GM12873 (cell line): ENCODE measurements around the gene CAPN3.

ENCODE experiments used
- TF ChIP-seq, protein P1 (sequence below): IDR thresholded peaks from 2 replicates; pipeline ENCODE4 v1.5.1; 2012; ENCODE audit warnings: low read depth, mild to moderate bottlenecking, moderate library complexity, low read length, control low read depth; ENCODE audit not compliant: insufficient read depth; ENCODE audit errors: missing control alignments

The CAPN3 gene

DNA sequence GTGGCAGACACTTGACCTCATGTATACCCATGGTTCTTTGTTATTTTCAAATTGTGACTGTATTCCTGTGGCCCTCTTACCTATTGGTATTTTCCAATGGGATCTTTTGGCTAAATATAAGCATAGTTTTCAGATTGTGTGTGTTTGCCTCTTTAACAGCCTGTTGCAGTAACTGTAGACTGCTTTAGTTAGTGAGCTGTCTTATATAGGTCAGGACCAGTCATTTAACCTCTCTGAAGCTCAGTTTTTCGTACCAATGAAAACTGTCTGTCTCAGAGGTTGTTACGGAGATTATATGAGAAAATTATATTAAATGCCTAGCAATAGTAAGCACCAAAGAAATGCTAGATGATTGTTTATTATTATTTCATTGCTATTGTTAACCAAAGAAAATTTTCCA lies 29.3 kb upstream of the CAPN3 start:
- TF ChIP-seq, protein P1, sequence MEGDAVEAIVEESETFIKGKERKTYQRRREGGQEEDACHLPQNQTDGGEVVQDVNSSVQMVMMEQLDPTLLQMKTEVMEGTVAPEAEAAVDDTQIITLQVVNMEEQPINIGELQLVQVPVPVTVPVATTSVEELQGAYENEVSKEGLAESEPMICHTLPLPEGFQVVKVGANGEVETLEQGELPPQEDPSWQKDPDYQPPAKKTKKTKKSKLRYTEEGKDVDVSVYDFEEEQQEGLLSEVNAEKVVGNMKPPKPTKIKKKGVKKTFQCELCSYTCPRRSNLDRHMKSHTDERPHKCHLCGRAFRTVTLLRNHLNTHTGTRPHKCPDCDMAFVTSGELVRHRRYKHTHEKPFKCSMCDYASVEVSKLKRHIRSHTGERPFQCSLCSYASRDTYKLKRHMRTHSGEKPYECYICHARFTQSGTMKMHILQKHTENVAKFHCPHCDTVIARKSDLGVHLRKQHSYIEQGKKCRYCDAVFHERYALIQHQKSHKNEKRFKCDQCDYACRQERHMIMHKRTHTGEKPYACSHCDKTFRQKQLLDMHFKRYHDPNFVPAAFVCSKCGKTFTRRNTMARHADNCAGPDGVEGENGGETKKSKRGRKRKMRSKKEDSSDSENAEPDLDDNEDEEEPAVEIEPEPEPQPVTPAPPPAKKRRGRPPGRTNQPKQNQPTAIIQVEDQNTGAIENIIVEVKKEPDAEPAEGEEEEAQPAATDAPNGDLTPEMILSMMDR, result no peak

DNA sequence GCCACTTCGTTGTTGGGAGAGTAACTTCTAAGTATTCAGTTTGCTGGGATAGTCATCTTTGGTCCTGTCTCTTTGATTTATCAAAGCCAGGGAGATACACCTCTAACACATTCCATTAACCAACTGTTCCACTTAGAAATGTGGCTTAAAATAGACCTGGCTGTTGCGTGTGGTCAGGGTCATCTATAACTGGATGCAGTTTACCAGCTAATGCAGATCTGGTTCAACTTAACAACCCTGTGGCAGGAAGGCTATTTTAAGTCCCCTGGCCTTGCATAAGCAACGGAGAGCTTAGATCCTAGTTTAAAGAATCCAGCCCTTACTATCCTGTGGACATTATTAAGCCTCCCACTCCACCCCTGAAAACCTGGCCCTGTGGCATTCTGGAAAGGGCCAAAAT lies 28.1 kb upstream of the CAPN3 start:
- TF ChIP-seq, protein P1, result no peak

DNA sequence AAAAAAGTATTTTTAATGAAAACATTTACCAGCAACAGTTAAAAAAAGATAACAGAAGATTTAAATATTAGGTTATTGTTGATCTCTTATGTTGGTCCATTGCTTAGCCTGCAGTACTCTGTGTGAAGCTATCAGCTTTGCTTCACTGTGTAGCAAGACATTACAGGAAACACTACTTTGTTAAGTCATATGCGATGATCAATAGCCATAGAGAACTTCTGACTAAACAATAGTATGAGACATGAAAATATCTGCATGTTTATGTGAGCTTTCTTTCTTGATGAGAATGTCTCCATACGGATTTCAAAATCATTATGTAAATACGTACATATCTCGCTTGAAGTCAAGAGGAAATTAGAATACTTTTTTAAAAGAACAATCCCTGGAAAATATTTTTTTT lies 27.0 kb upstream of the CAPN3 start:
- TF ChIP-seq, protein P1, result no peak

DNA sequence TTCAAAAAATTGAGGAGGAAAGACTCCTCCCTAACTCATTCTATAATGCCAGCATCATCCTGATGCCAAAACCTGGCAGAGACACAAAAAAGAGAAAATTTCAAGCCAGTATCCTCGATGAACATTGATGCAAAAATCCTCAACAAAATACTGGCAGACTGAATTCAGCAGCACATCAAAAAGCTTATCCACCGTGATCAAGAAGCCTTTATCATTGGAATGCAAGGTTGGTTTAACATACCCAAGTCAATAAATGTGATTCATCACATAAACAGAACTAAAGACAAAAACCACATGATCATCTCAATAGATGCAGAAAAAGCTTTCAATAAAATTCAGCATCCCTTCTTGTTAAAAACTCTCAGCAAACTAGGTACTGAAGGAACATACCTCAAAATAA lies 24.2 kb upstream of the CAPN3 start:
- TF ChIP-seq, protein P1, result no peak

DNA sequence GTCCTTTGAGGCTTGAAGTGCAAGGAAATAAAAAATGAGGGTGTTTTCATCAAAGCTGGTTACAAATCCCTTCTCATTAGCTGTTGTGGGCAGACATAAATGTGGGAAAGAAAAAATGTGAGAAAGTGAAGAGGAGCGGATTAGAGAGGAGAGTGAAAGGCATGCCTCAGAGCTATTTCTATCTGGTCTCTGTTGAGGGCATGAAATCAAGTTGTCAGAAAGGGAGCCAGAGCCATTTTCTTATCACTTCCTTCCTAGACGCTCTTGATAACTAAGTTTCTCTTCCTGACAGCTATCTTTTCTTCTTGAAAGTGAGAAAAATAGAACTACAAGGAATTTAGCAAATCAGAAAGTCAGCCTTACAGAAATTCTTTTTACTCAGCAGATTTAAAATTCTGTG lies 20.8 kb upstream of the CAPN3 start:
- TF ChIP-seq, protein P1, result no peak

DNA sequence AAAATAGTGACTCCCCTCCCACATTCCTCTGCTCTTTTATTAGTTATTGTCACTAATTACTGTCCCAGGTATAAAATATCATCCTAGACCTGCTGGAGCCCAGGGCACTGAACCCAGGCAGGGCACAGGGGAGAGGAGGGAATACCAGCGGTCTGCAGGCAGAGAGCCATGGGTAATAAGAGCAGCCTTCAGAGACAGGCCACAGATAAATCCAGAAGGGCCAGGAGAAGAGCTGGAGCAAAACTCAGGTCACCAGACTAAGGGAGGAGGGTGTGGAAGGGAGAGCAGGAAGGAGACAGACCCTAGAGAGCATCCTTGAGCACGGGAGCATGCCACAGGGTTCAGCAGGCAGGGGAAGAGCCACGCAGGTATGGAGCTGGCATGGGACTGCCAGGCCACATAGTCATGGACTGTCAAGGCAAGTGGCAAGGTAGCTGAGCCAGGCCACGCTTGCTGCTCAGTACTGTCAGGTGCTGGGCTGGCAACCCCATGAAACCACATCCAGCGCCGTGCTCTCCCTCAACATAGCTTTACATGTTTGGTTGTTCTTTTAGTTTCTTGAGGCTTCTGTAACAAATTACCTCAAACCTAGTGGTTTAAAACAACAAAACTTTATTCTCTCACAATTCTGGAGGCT lies 15.6 kb upstream of the CAPN3 start:
- TF ChIP-seq, protein P1, result no peak

DNA sequence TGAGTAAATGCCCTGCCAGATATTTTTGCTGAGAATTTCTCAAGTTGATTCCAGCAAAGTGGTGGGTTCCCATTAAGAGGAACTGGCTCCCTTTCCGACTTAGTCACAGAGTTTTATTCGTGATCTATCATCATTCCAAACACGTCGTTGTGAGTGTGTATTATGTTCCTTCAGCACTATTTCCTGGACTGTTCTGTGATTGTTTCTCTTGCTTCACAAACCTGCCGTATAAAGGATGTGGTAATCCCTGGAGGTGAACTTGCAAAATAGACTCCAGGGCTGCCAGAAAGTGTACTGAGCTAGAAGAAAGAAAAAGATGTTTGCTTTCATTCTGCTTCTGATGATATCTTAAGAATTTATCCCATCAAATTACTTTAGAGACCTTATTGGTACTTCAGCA lies 14.5 kb upstream of the CAPN3 start:
- TF ChIP-seq, protein P1, result no peak

DNA sequence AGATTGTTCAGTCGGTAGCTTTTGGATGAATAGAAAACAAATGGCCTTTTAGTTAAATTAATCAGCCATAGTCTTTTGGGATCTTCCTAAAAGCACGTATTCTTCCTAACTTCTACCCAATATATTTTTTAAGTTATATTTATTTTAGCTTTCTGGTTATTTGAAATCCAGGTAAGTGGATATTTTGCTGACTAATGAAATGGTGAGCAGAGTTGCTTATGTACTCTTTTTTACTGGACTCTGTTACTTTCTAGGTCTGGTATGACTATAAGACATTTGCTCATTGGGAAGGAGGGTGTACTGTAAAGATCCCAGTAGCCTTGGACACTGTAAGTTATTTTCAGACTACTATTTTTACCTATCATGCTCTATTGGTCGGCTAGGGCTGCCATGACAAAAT lies 13.8 kb upstream of the CAPN3 start:
- TF ChIP-seq, protein P1, result no peak
